Activated CD8-positive, alpha-beta T cell treated with anti-CD3 and anti-CD28 coated beads, Interleukin-2, amount 10 ng/mL, durations not matched to agents 7 days and 5 days (primary cell): ENCODE data around the gene PLPPR3. TPM values are rescaled to one million over a fixed set of nuclear protein-coding genes. Genes with fewer than 3 reads are reported as not detected.

ENCODE experiments used
- ATAC-seq: fragments of 150-1000 bp; cut with Tn5 transposase; one replicate; pipeline ENCODE4 v1.10.0; 2021; ENCODE audit warnings: moderate library complexity
- CTCF ChIA-PET: fragments of 350-600 bp; sonication (Branson Sonifier 250); formaldehyde crosslinking; loops from one replicate; lab custom pipeline; 2021; ENCODE audit warnings: antibody characterized with exemption; lab: Charles Lee
- POLR2A ChIA-PET: fragments of 350-600 bp; sonication (Branson Sonifier 250); formaldehyde crosslinking; loops from one replicate; lab custom pipeline; 2021; ENCODE audit warnings: antibody characterized with exemption; lab: Charles Lee
- DNase-seq: peaks from one replicate; pipeline ENCODE4 v3.0.0-alpha.2; 2020
- H3K27ac Mint-ChIP-seq: one replicate; pipeline ENCODE4 v1.8.0; 2021; ENCODE audit warnings: mild to moderate bottlenecking, mixed read lengths
- H3K27me3 Mint-ChIP-seq: one replicate; pipeline ENCODE4 v1.8.0; 2021; ENCODE audit warnings: low read depth, mixed read lengths
- H3K36me3 Mint-ChIP-seq: one replicate; pipeline ENCODE4 v1.8.0; 2021; ENCODE audit warnings: low read depth, mixed read lengths
- H3K4me1 Mint-ChIP-seq: one replicate; pipeline ENCODE4 v1.8.0; 2021; ENCODE audit warnings: low read depth, mixed read lengths
- H3K4me3 Mint-ChIP-seq: one replicate; pipeline ENCODE4 v1.8.0; 2021; ENCODE audit warnings: mild to moderate bottlenecking, mixed read lengths
- H3K9me3 Mint-ChIP-seq: one replicate; pipeline ENCODE4 v1.8.0; 2022; ENCODE audit warnings: mixed read lengths; ENCODE audit not compliant: insufficient read depth
- total RNA-seq, 2 experiments: library from RNA; stranded (reverse); gene quantifications; one replicate each; pipeline ENCODE4 v1.2.3, GENCODE V29; 2021

Gene PLPPR3
- total RNA-seq, 2 experiments from 2014 or later: not detected

DNA sequence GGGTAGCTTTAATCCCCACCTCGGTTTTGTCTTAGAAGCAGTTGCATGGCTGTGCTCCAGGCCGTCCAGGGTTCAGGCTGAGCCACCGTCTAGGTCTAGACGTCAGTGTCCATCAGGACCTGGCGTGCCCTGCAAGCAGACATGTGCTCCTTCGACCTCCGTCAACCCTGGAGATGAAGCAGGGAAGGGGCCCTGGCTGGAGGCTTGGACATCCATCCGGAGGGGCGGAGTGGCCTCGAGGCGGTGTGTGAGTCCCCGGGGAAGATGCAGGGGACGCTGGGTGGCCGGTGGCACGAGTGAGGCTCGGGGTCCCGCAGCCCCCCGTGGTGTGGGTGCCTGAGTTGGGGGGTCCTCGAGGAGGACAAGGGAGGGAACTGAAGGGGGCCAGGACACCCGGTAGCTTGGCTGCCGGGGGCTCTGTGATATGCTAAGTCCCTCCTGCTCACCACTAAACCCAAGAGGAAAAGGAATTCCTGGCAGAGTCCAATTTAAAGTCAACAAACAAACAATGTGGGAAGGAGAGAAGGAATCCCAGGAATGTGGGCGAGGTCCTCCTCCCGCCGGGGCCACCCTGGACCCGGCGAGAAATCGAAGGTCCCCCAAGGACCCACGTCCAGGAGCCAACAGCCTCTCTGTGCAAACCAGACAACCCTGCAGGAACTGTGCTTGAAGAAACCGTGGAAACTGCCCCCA, 39.4 kb downstream of the PLPPR3 start:
- no peak for DNase-seq
- POLR2A ChIA-PET: interaction anchor here (1.2 kb wide), 1 partner anchor 14 kb away, joined by 3 read pairs; no protein-coding TSS in a partner anchor

DNA sequence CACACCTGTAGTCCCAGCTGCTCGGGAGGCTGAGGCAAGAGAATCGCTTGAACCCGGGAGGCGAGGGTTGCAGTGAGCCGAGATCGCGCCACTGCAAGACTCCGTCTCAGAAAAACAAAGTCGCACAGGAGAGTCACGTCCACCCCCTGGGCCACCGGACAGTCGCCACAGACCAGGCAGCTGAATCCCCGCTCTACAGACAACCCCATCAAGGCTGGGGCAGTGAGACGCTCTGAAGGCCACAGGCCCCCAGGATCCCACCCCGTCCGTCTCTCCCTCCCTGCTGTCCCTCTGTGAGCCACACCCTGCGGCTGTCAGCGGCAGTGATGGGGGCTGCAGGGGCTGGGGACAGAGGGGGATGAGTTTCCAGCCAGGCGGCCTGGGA, 40.0 kb downstream of the PLPPR3 start:
- no peaks in the 10 kb centered on the region for H3K36me3 Mint-ChIP-seq
- H3K27me3 Mint-ChIP-seq: no peaks in the 10 kb centered on the region
- H3K4me3 Mint-ChIP-seq: no peak overlapping the region
- no peak overlapping the region for H3K27ac Mint-ChIP-seq
- no peaks in the 10 kb centered on the region for H3K9me3 Mint-ChIP-seq
- CTCF ChIA-PET: no interaction called here
- no peaks in the 10 kb centered on the region for H3K4me1 Mint-ChIP-seq
- POLR2A ChIA-PET: interaction anchor here (1.2 kb wide), 1 partner anchor 15 kb away, joined by 3 read pairs; no protein-coding TSS in a partner anchor
- DNase-seq: no peak
- no peak for ATAC-seq

More for the DNA sequence above, 39.4 kb downstream of the PLPPR3 start:
- H3K4me3 Mint-ChIP-seq: no peak overlapping the region
- no peaks in the 10 kb centered on the region for H3K4me1 Mint-ChIP-seq
- H3K27ac Mint-ChIP-seq: no peak overlapping the region
- CTCF ChIA-PET: no interaction called here
- no peaks in the 10 kb centered on the region for H3K36me3 Mint-ChIP-seq
- no peak for ATAC-seq
- H3K9me3 Mint-ChIP-seq: no peaks in the 10 kb centered on the region
- H3K27me3 Mint-ChIP-seq: no peaks in the 10 kb centered on the region

DNA sequence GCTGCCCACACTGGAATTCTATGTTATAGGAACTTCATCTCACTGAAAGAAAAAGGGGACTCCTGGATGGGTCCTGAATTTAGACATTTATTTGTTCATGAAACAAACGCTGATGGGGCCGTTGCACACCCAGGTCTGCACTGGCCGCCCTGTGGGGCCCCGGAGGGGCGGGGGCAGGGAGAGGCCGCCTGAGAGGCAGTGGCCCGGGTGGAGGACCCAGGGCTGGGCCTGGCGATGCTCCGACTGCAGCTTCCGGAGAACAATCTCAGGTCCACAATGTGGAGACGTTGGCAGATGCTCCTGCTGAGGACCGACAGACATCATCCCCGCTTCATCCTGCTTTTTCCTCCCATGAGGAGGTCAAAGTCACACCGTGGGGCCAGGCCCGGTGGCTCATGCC, 40.8 kb downstream of the PLPPR3 start:
- CTCF ChIA-PET: no interaction called here
- H3K4me3 Mint-ChIP-seq: no peak overlapping the region

DNA sequence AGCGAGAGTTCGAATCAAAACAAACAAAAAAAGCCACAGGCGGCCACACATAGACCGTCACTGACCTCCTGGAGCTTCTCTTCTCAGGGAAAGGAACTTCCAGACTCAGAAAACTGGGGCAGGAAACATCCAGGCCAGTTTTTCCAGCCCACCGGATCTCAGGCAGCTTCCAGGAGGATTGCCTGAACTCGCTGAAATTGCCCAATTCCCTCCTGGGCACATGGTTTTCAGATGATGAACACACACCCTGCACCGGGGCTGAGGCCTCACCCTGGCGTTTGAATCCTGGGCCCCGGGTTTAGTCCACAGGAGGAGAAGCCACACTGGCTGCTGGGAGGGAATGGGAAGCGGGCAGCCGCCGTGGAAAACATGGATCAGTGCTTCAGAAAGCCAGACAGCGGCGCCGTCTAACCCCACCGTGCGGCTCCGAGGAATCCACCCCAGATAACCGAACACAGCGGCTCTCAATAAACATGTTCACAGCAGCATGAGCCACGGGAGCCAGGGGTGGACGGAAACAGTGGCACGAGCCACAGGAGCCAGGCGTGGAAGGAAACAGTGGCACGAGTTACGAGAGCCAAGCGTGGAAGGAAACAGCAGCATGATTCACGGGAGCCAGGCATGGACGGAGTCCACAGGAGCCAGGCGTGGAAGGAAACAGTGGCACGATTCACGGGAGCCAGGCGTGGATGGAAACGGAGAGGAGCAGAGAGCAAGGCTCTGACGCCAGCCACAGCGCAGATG, 42.7 kb downstream of the PLPPR3 start:
- no peaks in the 10 kb centered on the region for H3K27me3 Mint-ChIP-seq
- DNase-seq (no peak), ATAC-seq (no peak)
- H3K4me3 Mint-ChIP-seq: no peak overlapping the region
- POLR2A ChIA-PET: no interaction called here
- H3K9me3 Mint-ChIP-seq: no peaks in the 10 kb centered on the region
- CTCF ChIA-PET: interaction anchor here (1.0 kb wide), 1 partner anchor 10 kb away, joined by 4 read pairs; no protein-coding TSS in a partner anchor
- H3K36me3 Mint-ChIP-seq: no peaks in the 10 kb centered on the region
- no peak overlapping the region for H3K27ac Mint-ChIP-seq
- no peaks in the 10 kb centered on the region for H3K4me1 Mint-ChIP-seq

More for the DNA sequence above, 40.8 kb downstream of the PLPPR3 start:
- DNase-seq: no peak
- POLR2A ChIA-PET: no interaction called here
- Mint-ChIP-seq H3K4me1 (no peaks in the 10 kb centered on the region), H3K36me3 (no peaks in the 10 kb centered on the region), H3K27me3 (no peaks in the 10 kb centered on the region), H3K27ac (no peak overlapping the region), H3K9me3 (no peaks in the 10 kb centered on the region)
- ATAC-seq: no peak

DNA sequence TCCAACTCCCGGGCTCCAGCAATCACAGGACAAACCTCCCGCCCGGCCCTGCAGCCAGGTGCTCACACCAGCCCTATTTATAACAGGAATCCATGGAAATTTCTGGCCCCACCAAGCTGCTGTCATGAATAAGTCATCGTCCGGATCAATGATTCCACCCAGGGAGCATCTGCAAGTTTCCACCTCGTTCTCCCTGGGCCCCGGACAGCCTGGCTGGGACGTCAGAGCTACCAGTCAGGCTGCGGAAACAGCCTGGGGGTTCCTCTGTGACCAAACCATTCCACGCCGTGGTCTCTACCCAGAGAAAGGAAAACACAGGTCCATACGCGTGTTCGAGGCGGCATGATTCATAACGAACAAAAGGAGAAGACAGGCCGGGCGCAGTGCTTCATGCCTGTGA, 45.2 kb downstream of the PLPPR3 start:
- DNase-seq: no peak
- ATAC-seq: no peak
- ChIA-PET POLR2A (no interaction called here), CTCF (no interaction called here)
- peaks cover 3% of the 10 kb centered on the region for H3K27me3 Mint-ChIP-seq
- no peaks in the 10 kb centered on the region for H3K9me3 Mint-ChIP-seq
- no peak overlapping the region for H3K27ac Mint-ChIP-seq
- no peak overlapping the region for H3K4me3 Mint-ChIP-seq
- peaks cover 2% of the 10 kb centered on the region for H3K4me1 Mint-ChIP-seq
- H3K36me3 Mint-ChIP-seq: no peaks in the 10 kb centered on the region

DNA sequence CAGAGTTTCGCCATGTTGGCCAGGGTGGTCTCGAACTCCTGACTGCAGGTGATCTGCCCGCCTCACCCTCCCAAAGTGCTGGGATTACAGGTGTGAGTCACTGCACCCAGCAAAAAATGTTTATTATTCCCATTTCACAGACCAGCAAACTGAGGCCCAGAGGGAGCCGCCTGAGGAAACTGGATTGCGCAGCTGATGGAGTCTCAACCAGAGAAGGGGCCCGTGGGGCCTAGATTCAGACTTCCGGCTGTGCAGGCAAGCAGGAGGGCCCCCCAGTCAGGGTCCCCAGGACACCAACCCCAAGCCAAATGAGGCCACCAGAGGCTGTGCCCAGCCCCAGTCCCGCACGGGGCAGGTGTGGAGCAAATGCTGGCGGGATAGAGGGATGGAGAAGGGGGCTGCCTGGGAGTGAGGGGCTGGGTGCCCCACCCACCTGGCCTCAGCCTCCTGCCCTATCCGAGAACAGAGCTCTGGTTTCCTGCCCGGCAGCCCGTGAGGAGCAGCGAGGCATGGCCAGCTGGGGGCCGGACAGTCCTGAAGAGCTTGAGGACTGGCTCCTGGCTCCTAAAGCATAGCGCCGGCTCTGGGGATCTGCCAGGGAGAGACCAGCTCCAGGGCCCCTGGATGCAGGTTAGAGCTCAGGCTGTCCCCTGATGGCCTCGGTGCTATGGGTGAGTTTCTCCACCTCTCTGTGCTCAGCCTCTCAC, 48.9 kb downstream of the PLPPR3 start:
- DNase-seq (no peak), ATAC-seq (no peak)
- H3K27ac Mint-ChIP-seq: no peak overlapping the region
- CTCF ChIA-PET: no interaction called here
- H3K9me3 Mint-ChIP-seq: no peaks in the 10 kb centered on the region
- H3K4me3 Mint-ChIP-seq: no peak overlapping the region
- H3K27me3 Mint-ChIP-seq: peaks cover 6% of the 10 kb centered on the region
- POLR2A ChIA-PET: no interaction called here
- no peaks in the 10 kb centered on the region for H3K36me3 Mint-ChIP-seq
- H3K4me1 Mint-ChIP-seq: peaks cover 4% of the 10 kb centered on the region

DNA sequence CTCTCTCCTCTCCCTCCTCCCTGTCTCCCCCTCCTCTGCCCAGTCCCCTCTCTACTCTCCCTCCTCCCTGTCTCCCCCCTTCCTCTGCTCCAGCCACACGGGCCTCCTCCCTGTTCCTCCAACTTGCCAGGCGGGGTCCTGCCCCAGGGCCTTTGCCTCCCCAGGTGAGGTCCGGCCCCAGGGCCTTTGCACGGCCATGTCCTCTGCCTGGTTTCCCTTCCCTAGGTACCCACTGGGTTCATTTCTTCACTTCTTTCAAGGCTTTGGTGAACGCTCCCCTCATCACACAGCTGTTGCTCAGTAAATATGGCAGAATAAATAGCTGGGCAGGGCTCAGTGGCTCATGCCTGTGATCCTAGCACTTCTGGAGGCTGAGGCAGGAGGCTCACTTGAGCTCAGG, 49.7 kb downstream of the PLPPR3 start:
- Mint-ChIP-seq H3K9me3 (no peaks in the 10 kb centered on the region), H3K27me3 (peaks cover 6% of the 10 kb centered on the region), H3K27ac (peak overlapping the region; percentile 50), H3K4me3 (no peak overlapping the region), H3K4me1 (peaks cover 4% of the 10 kb centered on the region), H3K36me3 (no peaks in the 10 kb centered on the region)
- DNase-seq: no peak
- ATAC-seq: no peak
- ChIA-PET CTCF (no interaction called here), POLR2A (no interaction called here)

DNA sequence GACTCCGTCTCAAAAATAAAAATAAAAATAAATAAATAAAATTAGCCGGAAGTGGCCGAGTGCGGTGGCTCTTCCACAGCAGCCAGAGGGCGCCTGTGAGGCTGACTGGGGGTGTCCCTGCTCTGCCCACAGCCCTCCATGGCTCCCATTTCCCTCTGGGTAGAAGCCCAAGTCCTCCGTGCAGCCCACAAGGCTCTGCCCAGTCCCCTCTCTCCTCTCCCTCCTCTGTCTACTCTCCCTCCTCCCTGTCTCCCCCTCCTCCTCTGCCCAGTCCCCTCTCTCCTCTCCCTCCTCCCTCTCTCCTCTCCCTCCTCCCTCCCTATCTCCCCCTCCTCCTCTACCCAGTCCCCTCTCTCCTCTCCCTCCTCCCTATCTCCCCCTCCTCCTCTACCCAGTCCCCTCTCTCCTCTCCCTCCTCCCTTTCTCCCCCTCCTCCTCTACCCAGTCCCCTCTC, 50.4 kb downstream of the PLPPR3 start:
- Mint-ChIP-seq H3K27me3 (peaks cover 6% of the 10 kb centered on the region), H3K4me1 (peaks cover 4% of the 10 kb centered on the region), H3K4me3 (no peak overlapping the region), H3K27ac (no peak overlapping the region), H3K36me3 (no peaks in the 10 kb centered on the region), H3K9me3 (no peaks in the 10 kb centered on the region)
- ChIA-PET CTCF (interaction anchor here (1.3 kb wide), 1 partner anchor 213 kb away, joined by 5 read pairs; no protein-coding TSS in a partner anchor), POLR2A (no interaction called here)
- ATAC-seq: no peak
- peak; percentile 47 for DNase-seq

DNA sequence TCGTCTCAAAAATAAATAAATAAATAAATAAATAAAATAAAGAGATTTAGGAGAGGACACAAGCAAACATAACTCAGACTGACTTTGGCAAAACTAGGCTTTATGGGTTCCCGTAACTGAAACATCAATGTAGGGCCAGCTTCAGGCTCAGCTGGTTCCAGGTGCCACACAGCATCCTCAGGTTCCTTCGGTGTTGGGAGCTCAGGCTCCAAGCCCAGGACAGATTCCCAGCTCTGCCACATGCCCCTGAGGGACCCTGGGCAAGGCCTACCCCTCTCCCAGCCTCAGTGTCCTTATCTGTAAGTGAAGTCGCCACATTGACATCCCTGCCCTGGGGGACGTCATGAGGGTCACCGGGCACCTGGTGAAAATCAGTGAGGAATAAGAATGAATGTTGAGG, 52.1 kb downstream of the PLPPR3 start:
- Mint-ChIP-seq H3K4me3 (no peak overlapping the region), H3K27me3 (peaks cover 6% of the 10 kb centered on the region), H3K27ac (no peak overlapping the region), H3K4me1 (peaks cover 4% of the 10 kb centered on the region), H3K9me3 (no peaks in the 10 kb centered on the region), H3K36me3 (no peaks in the 10 kb centered on the region)
- DNase-seq (no peak), ATAC-seq (no peak)
- POLR2A ChIA-PET: no interaction called here
- CTCF ChIA-PET: interaction anchor here (0.7 to 1.4 kb wide), 5 partner anchors 9 to 195 kb away, joined by 3 to 5 read pairs (median 3); no protein-coding TSS in a partner anchor

DNA sequence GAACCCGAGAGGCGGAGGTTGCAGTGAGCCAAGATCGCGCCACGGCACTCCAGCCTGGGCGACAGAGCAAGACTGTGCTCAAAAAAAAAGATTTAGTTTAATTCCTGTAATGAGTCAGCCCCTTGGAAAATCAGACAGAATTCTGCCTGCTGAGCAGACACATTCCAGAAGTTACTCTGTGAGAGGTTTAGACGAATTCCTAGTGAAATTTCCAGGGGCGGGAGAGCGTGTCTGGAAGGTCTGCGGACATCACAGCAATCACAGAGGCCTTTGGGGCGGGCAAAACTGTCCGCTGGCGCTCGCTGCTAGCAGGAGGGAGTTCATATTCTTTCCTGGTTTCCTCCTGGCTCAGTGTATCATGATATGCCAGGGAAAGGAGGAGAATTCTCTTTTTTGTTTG, 53.3 kb downstream of the PLPPR3 start:
- DNase-seq (no peak), ATAC-seq (no peak)
- Mint-ChIP-seq H3K4me3 (no peak overlapping the region), H3K36me3 (no peaks in the 10 kb centered on the region), H3K9me3 (no peaks in the 10 kb centered on the region), H3K4me1 (peaks cover 4% of the 10 kb centered on the region), H3K27me3 (peaks cover 6% of the 10 kb centered on the region), H3K27ac (no peak overlapping the region)
- ChIA-PET POLR2A (no interaction called here), CTCF (interaction anchor here (1.1 to 1.2 kb wide), 2 partner anchors 10 to 153 kb away, joined by 3 to 4 read pairs; no protein-coding TSS in a partner anchor)

DNA sequence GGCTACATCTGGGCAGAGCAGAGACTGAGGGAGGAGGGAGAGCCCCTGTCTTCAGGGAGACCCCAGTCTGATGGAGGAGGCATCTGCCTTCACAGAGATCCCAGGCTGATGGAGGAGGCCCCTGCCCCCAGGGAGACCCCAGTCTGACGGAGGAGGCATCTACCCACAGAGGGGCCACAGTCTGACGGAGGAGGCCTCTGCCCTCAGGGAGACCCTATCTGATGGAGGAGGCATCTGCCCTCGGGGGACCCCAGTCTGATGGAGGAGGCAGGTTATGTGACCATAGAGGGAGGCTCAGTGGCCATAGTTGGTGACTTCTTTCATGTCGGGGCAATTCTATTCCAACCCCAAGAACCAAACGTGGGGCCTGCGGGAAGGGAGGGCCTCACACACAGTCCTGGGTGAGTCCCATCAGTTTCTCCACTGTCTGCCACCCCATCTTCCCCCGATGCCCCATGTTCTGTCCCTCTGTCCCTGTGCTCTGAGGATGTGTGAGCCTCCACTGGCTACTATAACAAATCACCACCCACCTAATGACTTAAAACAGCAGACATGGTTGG, 56.5 kb downstream of the PLPPR3 start:
- DNase-seq (no peak), ATAC-seq (no peak)
- peaks cover 1% of the 10 kb centered on the region for H3K27me3 Mint-ChIP-seq
- no peak overlapping the region for H3K27ac Mint-ChIP-seq
- H3K4me3 Mint-ChIP-seq: no peak overlapping the region
- POLR2A ChIA-PET: no interaction called here
- H3K4me1 Mint-ChIP-seq: peaks cover under 1% of the 10 kb centered on the region
- no peaks in the 10 kb centered on the region for H3K36me3 Mint-ChIP-seq
- no peaks in the 10 kb centered on the region for H3K9me3 Mint-ChIP-seq
- CTCF ChIA-PET: no interaction called here
